Measurements from ENCODE around the gene LDLRAD3.

GRCh38 chr11:36069576-36070212 lies 125.8 kb downstream of the LDLRAD3 start:
- TF ChIP-seq CTCF (IDR thresholded peaks at IDR 0.05), result peak; percentile 44
- TF ChIP-seq SIN3A (IDR thresholded peaks at IDR 0.05; ENCODE audit: borderline replicate concordance, insufficient read depth, low read depth, low read length), result no peak

All from Panc1 (cell line).